Transverse colon (tissue), 4 donors: Measurements from ENCODE around the gene NMU. TPM values are rescaled to one million over a fixed set of nuclear protein-coding genes. Genes with fewer than 3 reads are reported as not detected.

Source experiments
- DNase-seq: peaks from one replicate; pipeline ENCODE4 v3.0.0-alpha.2; 2019
- H3K27ac ChIP-seq, 4 donors: fragments of 200-600 bp; sonication (generic); 2 replicates each; pipeline ENCODE4 v1.5.1; 2016 to 2018; ENCODE audit warnings: inconsistent platforms in 4 of 4
- H3K27me3 ChIP-seq: fragments of 200-600 bp; sonication (generic); 2 replicates; pipeline ENCODE4 v1.5.1; 2017; ENCODE audit warnings: inconsistent platforms
- H3K36me3 ChIP-seq, 4 donors: fragments of 200-600 bp; sonication (generic); 2 replicates each; pipeline ENCODE4 v1.5.1; 2017 to 2019; ENCODE audit warnings: inconsistent platforms in 4 of 4
- H3K4me1 ChIP-seq, 4 donors: fragments of 200-600 bp; sonication (generic); 2 replicates each; pipeline ENCODE4 v1.5.1; 2017 to 2020; ENCODE audit warnings: inconsistent platforms in 4 of 4
- H3K4me3 ChIP-seq, 4 donors: fragments of 200-600 bp; sonication (generic); 1 replicate in 1 of 4; 2 replicates in 3 of 4; pipeline versions ENCODE4 v1.5.1 to v1.6.1; 2017 to 2019; ENCODE audit warnings: inconsistent platforms in 4 of 4
- H3K9me3 ChIP-seq, 2 donors: fragments of 200-600 bp; sonication (generic); 2 replicates each; pipeline ENCODE4 v1.5.1; 2017 to 2019; ENCODE audit warnings: inconsistent platforms in 2 of 2
- CTCF ChIP-seq, 5 experiments: fragments of 200-600 bp in 3 of 5; fragments of 450-650 bp in 2 of 5; sonication (generic) in 3 of 5; IDR thresholded peaks; 1 replicate in 2 of 5; 2 replicates in 3 of 5; pipeline ENCODE4 v1.5.1; 2016 to 2017; ENCODE audit warnings: antibody characterized with exemption in 5 of 5, inconsistent platforms in 3 of 5, mild to moderate bottlenecking in 2 of 5, moderate library complexity in 1 of 5
- EP300 ChIP-seq: sonication (generic); formaldehyde crosslinking; IDR thresholded peaks from one replicate; pipeline ENCODE4 v1.6.1; 2017; ENCODE audit warnings: antibody characterized with exemption, low read depth
- POLR2A ChIP-seq: fragments of 450-650 bp; IDR thresholded peaks from one replicate; pipeline ENCODE4 v1.6.1; 2016; ENCODE audit warnings: antibody characterized with exemption, mild to moderate bottlenecking, moderate library complexity
- POLR2AphosphoS5 ChIP-seq, 3 donors: sonication (generic); formaldehyde crosslinking; IDR thresholded peaks; one replicate each; pipeline ENCODE4 v1.6.1; 2016; ENCODE audit warnings: antibody characterized with exemption in 3 of 3
- WGBS, 2 donors: methylation state at CpG; one replicate each; pipeline ENCODE4 v1.1.5; 2018; ENCODE audit warnings: low coverage in 1 of 2; 5-methylcytosine and 5-hydroxymethylcytosine counted together
- in situ Hi-C, 4 donors: fragments of 200-750 bp; cut with MboI; loops; one replicate each; pipeline versions ENCODE4 v1.15.0 to v1.15.1; 2017; ENCODE audit warnings: low sequenced_read_pairs in 3 of 4, low pct_ligation_motif_present in 1 of 4, low pct_unique_long_range_greater_than_20kb in 1 of 4
- intact Hi-C: fragments of 100-400 bp; cut with DNase I; formaldehyde crosslinking; loops from one replicate; pipeline ENCODE4 v1.15.1; 2023; ENCODE audit warnings: low total_unique reads
- total RNA-seq, 4 donors: library from RNA; depleted of rRNA; stranded (reverse); fragments of >200 nt; gene quantifications; one replicate each; pipeline ENCODE4 v1.1.0, GENCODE V29; 2016

The NMU gene
- total RNA-seq, 4 donors from 2014 or later: 0.96 TPM; not detected in 3

GRCh38 chr4:55545641-55546505, 90.2 kb downstream of the NMU start:
- H3K27me3 ChIP-seq: no peaks in the 10 kb centered on the region
- peak overlapping the region; percentile 72 to 97 (median 90) for H3K4me3 ChIP-seq
- H3K36me3 ChIP-seq: no peaks in the 10 kb centered on the region
- 0% methylated on average over 71 of the region's 87 CpGs; no CpG with 5 or more reads in 1 of the 2 donors for WGBS, 2 donors
- intact Hi-C loops (loop anchor here (5.0 kb wide), 1 partner anchor 199 kb away; the partner anchor contains the start of gene SRD5A3), in situ Hi-C loops (loop anchor here in 1 of 4 donors (25.0 kb wide), 1 partner anchor 209 kb away; the partner anchor contains the start of gene SRD5A3)
- peak overlapping the region; percentile 97 to 100 (median 98) for H3K27ac ChIP-seq
- no peaks in the 10 kb centered on the region for H3K9me3 ChIP-seq
- DNase-seq: peak; percentile 80
- TF ChIP-seq EP300 (no peak), POLR2A (peak; percentile 36), CTCF (IDR thresholded peaks at IDR 0.05) (no peak), POLR2AphosphoS5 (IDR thresholded peaks at IDR 0.05) (peak in 2 of 3 donors; percentile 34 to 59)
- H3K4me1 ChIP-seq: peaks cover 0 to 29% (median 19%) of the 10 kb centered on the region in 4 donors

Other genes with a start within 250 kb of the NMU start
- gene TMEM165, start 240.3 kb downstream of the NMU start, total RNA-seq: 100 to 1,000 TPM in 3 of 4 donors, 10 to 100 TPM in 1; 79.5 to 215 (median 136) TPM
- gene CLOCK, start 89.4 kb downstream of the NMU start, total RNA-seq: 10 to 100 TPM in 3 of 4 donors, 1 to 10 TPM in 1; 6.7 to 19.7 (median 16.9) TPM
- gene PDCL2, start 44.1 kb downstream of the NMU start, total RNA-seq: not detected
- not detected for gene EXOC1L, start 183.5 kb upstream of the NMU start, total RNA-seq
- 10 to 100 TPM; 26.2 to 60.8 (median 43.1) TPM for gene EXOC1, start 217.3 kb upstream of the NMU start, total RNA-seq